IPS-15b (cell line): ENCODE measurements around the gene NPAT.
"Not testable (repeated sequence)": the region's sequence is repeated elsewhere in the genome, so short reads cannot be mapped to it uniquely, and the experiment has no call there.

Experiments
- H3K27me3 ChIP-seq: one replicate; pipeline ENCODE4 v1.6.1; 2013; ENCODE audit warnings: low read length; ENCODE audit not compliant: control insufficient read depth, insufficient read depth
- H3K36me3 ChIP-seq: one replicate; pipeline ENCODE4 v1.6.1; 2013; ENCODE audit warnings: low read length; ENCODE audit not compliant: control insufficient read depth, insufficient read depth
- H3K4me1 ChIP-seq: one replicate; pipeline ENCODE4 v1.6.1; 2013; ENCODE audit warnings: mild to moderate bottlenecking, low read length; ENCODE audit not compliant: control insufficient read depth, insufficient read depth
- H3K4me3 ChIP-seq: one replicate; pipeline ENCODE4 v1.5.1; 2013; ENCODE audit warnings: low read depth, low read length
- H3K9ac ChIP-seq: one replicate; pipeline ENCODE4 v1.6.1; 2013; ENCODE audit warnings: low read depth, mild to moderate bottlenecking, low read length
- H3K9me3 ChIP-seq: one replicate; pipeline ENCODE4 v1.6.1; 2013; ENCODE audit warnings: mild to moderate bottlenecking, low read length; ENCODE audit not compliant: control insufficient read depth, insufficient read depth

Gene NPAT

DNA sequence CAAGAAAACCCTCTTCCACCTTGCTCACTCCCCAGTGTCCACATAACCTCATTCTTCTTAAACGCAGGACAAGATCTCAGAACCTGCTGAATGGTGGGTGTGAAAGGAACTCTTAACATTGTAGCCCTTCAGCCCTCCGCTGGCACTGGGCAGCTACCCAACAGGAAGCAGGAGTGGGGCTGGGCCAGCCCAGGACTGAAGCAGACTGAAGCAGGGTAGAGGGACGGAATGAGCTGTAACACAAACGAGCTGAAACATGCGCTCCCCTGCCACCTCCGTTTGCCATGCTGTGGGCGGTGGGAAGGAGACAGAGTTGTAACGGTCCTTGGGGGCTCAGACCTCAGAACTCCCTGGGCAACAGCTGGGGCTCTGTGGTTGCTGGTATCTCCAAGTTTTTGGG, 23.6 kb downstream of the NPAT start:
- Histone ChIP-seq H3K4me3 (no peak overlapping the region), H3K27me3 (no peaks in the 10 kb centered on the region), H3K36me3 (peaks cover 6% of the 10 kb centered on the region), H3K9ac (no peak overlapping the region), H3K4me1 (peaks cover 14% of the 10 kb centered on the region), H3K9me3 (no peaks in the 10 kb centered on the region)

DNA sequence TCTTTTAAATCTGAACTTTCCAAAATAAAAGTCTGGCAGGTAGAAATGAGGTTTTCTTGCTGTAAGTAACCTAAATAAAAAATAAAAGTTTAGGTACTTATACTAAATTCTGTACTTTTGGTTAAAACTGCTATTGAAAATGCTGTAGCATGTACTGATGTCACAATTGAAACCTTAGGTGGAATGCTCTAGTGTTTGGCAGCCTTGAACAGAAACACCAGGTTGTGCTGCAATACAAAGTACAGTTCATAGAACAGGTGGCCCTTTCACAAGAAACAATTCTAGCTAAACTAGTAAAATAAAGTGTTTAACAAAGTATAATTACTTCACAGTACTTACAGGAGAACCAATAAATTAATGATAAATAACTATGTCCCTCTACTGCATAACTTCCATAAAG, 25.1 kb downstream of the NPAT start:
- peaks cover 6% of the 10 kb centered on the region for H3K36me3 ChIP-seq

DNA sequence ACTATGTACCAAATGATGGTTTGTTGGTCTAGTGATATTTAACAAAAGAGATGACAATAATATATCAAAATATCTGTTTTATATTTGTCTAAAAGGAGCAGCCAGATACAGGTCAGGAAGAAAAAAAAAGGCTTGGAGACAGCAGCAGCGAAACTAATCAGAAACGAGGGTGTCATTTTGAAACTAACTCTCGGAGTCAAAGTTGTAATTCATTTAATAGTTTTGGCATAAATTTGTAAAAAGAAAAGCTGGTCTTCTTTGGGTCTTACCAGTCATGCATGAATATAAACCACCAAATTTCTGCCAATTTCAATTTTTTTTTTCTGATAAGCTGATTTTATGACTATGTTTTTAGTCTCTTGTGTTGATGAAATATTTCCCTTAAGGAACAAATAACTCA, 25.5 kb downstream of the NPAT start:
- Histone ChIP-seq H3K9me3 (no peaks in the 10 kb centered on the region), H3K4me3 (no peak overlapping the region), H3K27me3 (no peaks in the 10 kb centered on the region), H3K36me3 (peaks cover 6% of the 10 kb centered on the region), H3K9ac (no peak overlapping the region), H3K4me1 (peaks cover 14% of the 10 kb centered on the region)

More for the DNA sequence above, 25.1 kb downstream of the NPAT start:
- no peaks in the 10 kb centered on the region for H3K9me3 ChIP-seq
- no peak overlapping the region for H3K4me3 ChIP-seq
- peaks cover 14% of the 10 kb centered on the region for H3K4me1 ChIP-seq
- no peaks in the 10 kb centered on the region for H3K27me3 ChIP-seq
- no peak overlapping the region for H3K9ac ChIP-seq

DNA sequence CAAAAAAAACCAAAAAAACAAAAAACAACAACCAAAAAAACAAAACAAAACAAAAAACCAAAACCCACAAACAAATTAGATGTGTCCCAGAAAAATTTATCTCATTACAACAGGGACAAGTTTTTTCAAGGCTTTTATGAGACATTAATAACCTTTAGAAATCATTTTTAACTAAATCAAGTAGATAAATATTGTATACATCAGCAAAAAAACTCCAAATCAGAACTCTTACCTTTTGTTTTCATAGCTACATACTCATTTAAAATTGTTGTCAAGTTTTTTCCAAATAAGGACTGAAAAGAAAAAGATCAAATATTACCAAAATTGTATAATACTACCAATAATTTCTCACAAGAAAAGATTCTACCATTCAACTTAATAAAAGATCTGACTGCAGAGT, 28.7 kb downstream of the NPAT start:
- Histone ChIP-seq H3K9ac (no peak overlapping the region), H3K4me3 (no peak overlapping the region), H3K36me3 (no peaks in the 10 kb centered on the region), H3K4me1 (no peaks in the 10 kb centered on the region), H3K27me3 (no peaks in the 10 kb centered on the region), H3K9me3 (no peaks in the 10 kb centered on the region)

DNA sequence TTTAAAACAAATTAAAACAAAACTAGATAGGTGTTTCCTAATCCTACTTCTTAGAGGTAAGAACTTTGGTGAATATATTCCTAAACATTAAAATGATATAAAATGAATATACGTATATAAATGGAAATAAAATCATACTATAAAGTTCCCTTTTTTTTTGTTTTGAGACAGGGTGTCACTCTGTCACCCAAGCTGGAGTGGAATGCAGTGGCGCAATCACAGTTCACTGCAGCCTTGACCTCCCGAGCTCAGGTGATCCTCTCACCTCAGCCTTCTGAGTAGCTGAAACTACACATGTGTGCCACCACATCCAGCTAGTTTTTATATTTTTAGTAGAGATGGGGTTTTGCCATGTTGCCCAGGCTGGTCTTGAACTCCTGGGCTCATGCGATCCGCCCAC, 44.9 kb downstream of the NPAT start:
- H3K36me3 ChIP-seq, result peaks cover 11% of the 10 kb centered on the region
- H3K9me3 ChIP-seq, result no peaks in the 10 kb centered on the region

DNA sequence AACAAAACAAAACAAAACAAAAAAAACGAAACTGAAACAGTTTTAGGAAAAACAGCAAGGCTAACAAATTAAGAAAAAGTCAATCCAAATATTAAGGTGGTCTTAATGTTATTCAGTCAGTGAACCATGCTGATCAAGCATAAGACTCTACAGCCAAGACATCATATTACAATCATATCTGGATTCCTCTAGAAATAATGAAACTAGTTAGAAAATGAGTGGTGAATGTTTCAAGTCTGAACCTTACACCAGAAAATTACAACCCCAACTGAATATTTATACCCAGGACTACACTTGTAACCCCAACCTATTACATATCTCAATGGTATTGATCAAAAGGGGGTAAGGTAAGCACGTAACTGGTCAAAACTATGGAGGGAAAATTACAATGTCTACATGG, 52.3 kb downstream of the NPAT start:
- Histone ChIP-seq H3K27me3 (no peaks in the 10 kb centered on the region), H3K9ac (no peak overlapping the region), H3K9me3 (no peaks in the 10 kb centered on the region), H3K36me3 (peaks cover 11% of the 10 kb centered on the region), H3K4me3 (no peak overlapping the region), H3K4me1 (no peaks in the 10 kb centered on the region)

More for the DNA sequence above, 44.9 kb downstream of the NPAT start:
- no peaks in the 10 kb centered on the region for H3K27me3 ChIP-seq
- H3K4me3 ChIP-seq, result no peak overlapping the region
- H3K9ac ChIP-seq, result no peak overlapping the region
- no peaks in the 10 kb centered on the region for H3K4me1 ChIP-seq

DNA sequence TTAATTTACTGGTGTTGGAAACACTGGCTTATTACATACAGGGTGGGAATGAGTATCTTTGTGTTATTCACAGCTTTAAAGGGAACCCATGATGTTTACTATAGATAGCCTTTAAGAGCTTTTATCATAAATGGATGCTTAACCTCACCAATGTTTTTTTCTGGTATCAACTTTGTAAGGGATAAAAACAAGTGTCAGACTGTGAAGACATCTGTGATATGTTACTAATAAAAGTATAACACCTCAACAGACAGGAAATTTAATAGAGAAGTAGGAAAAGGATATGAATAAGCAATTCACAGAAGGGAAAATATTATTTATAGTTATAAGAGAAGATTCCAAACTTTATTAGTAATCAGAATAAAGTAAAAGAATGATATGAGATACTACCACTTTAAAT, 54.8 kb downstream of the NPAT start:
- Histone ChIP-seq H3K4me3 (no peak overlapping the region), H3K9ac (no peak overlapping the region), H3K4me1 (no peaks in the 10 kb centered on the region), H3K27me3 (no peaks in the 10 kb centered on the region), H3K9me3 (no peaks in the 10 kb centered on the region), H3K36me3 (peaks cover 17% of the 10 kb centered on the region)

DNA sequence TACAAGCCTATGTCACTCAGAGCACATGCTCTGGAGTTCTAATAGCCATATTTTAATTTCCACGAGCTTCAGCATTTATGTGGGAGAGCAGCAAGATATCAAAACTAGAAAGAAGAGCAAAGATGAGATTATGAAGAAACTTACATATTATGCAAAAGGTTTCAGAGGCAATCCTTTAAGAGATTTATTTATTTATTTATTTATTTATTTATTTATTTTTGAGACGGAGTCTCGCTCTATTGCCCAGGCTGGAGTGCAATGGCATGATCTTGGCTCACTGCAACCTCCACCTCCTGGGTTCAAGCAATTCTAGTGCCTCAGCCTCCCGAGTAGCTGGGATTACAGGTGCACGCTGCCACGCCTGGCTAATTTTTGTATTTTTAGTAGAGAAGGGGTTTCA, 59.6 kb downstream of the NPAT start:
- not testable (repeated sequence) for H3K4me1 ChIP-seq, H3K9me3 ChIP-seq, H3K9ac ChIP-seq, H3K27me3 ChIP-seq, H3K4me3 ChIP-seq
- H3K36me3 ChIP-seq, result peaks cover 18% of the 10 kb centered on the region

DNA sequence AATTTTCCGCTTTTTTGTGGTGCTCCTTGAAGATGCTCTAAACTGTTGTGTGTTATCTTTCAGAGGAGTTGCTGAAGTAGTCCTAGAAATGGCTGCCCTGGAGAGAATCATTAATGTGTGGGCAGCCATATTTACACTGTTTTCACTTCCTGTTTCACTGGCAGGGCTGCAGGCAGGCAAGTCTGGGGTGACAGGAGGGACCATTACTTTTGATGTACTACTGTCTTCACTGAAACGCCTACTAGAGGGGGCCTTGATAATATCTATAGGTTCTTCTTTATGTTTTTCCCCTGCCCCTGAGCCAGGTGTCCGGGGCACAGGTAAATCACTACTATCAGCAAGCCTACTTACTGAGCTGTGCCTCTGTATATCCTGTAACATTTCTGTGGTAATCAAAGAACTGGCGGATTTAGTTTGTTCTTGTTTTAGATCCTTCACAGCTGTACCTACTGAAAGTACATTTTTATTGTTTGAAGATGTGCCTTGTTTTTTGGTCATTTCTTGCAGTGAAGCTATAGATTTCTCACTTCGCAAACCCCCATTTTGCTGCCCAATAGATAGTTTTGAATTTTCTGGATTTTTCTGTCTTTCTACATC, 61.4 kb downstream of the NPAT start:
- Histone ChIP-seq H3K9ac (no peak overlapping the region), H3K27me3 (no peaks in the 10 kb centered on the region), H3K9me3 (no peaks in the 10 kb centered on the region), H3K4me3 (no peak overlapping the region), H3K36me3 (peaks cover 16% of the 10 kb centered on the region), H3K4me1 (no peaks in the 10 kb centered on the region)

DNA sequence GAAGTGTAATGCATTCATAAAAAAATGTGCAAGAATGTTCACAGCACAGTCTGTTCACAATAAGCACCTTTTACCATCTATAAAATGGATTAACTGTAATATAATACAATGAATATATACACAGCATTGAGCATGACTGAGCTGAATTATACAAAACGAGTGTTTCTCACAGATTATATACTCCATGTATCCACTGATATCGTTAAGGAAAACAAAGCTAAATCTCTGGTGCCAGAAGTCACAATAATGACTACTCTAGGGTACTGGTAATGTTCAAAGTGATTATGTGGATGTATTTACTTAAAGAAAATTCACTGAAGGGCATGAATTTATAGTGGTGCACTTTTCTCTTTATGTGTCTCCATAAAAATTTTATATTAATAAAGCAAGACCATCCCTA, 67.8 kb downstream of the NPAT start:
- Histone ChIP-seq H3K4me1 (no peaks in the 10 kb centered on the region), H3K27me3 (no peaks in the 10 kb centered on the region), H3K9ac (no peak overlapping the region), H3K4me3 (no peak overlapping the region), H3K36me3 (peaks cover 10% of the 10 kb centered on the region), H3K9me3 (no peaks in the 10 kb centered on the region)

DNA sequence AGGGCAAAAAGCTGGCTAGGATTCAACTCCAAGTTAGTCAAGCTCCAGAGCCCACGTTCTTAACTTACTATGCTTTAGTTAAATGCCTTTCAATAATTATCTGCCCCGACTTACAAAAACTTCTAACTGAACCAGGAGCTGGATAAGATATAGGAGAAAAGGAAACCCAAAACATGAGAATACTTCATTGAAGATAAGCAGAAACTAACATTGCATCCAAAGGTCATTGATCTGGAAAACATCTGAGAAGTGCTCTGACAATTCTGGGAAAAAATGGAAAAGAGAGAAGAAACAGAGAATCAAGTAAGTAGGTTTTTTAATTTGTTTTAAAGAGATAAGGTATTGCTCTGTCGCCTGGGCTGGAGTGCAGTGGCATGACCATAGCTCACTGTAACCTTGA, 73.9 kb downstream of the NPAT start:
- Histone ChIP-seq H3K4me1 (no peaks in the 10 kb centered on the region), H3K4me3 (no peak overlapping the region), H3K36me3 (peaks cover 10% of the 10 kb centered on the region), H3K27me3 (no peaks in the 10 kb centered on the region), H3K9ac (no peak overlapping the region), H3K9me3 (no peaks in the 10 kb centered on the region)

DNA sequence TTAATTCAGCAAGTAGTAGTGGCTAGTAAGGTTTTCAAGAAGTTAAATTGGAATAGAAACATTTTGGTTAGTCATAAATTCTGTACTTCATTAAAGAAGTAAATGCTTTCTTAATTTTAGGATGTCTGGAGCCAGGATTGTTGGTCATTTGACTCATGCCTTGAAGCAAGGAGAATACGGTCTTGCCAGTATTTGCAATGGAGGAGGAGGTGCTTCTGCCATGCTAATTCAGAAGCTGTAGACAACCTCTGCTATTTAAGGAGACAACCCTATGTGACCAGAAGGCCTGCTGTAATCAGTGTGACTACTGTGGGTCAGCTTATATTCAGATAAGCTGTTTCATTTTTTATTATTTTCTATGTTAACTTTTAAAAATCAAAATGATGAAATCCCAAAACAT, 75.3 kb downstream of the NPAT start:
- no peaks in the 10 kb centered on the region for H3K9me3 ChIP-seq
- H3K27me3 ChIP-seq, result no peaks in the 10 kb centered on the region
- H3K4me1 ChIP-seq, result no peaks in the 10 kb centered on the region
- peaks cover 10% of the 10 kb centered on the region for H3K36me3 ChIP-seq
- no peak overlapping the region for H3K4me3 ChIP-seq
- H3K9ac ChIP-seq, result no peak overlapping the region
